ENCODE measurements around the gene KIF17. TPM values are rescaled to one million over a fixed set of nuclear protein-coding genes. Genes with fewer than 3 reads are reported as not detected.

KIF17 gene
- total and polyA plus RNA-seq, 2 of the 4 experiments (the other 2 are of a cell fraction): 4.5 to 5.7 TPM

GRCh38 chr1:20663365-20663764, 54.4 kb downstream of the KIF17 start:
- no peak for TF ChIP-seq POLR2A (IDR thresholded peaks at IDR 0.05; ENCODE audit: low read depth, low read length)
- H4K20me1 ChIP-seq (ENCODE audit: insufficient read depth, low read length): no peaks in the 10 kb centered on the region; the same call in 1 of the 2 replicates
- dilution Hi-C loops (cut with HindIII; ENCODE audit: low sequenced_read_pairs, unreplicated experiment) (no loop called here), intact Hi-C loops (cut with micrococcal nuclease) (no loop called here), in situ Hi-C loops (cut with MboI; ENCODE audit: low sequenced_read_pairs) (no loop called here)
- peaks cover 16 to 37% of the 10 kb centered on the region in 2 experiments for H3K79me1 ChIP-seq (ENCODE audit: low read depth in 1 of 2, low read length in 2 of 2)
- no peak overlapping the region for H2AFZ ChIP-seq (replicated peaks; ENCODE audit: low read length, poor library complexity)
- H3K18ac ChIP-seq (ENCODE audit: low read depth, low read length): no peak overlapping the region
- H3K9me1 ChIP-seq (ENCODE audit: insufficient read depth, low read length): peaks cover 9% of the 10 kb centered on the region
- CTCF ChIA-PET: no interaction called here
- WGBS, 2 experiments (ENCODE audit: extremely low coverage in 2 of 2, insufficient read length in 1 of 2): no CpG with 5 or more reads among the region's 1 CpG
- BruUV-seq (replicated peaks): no TSS peak
- no peaks in the 10 kb centered on the region; the same call in 1 of the 2 replicates for H3K36me3 ChIP-seq (ENCODE audit: control insufficient read depth, insufficient read depth, low read length)
- H3K56ac ChIP-seq (ENCODE audit: extremely low read depth, insufficient read depth, low read length): no peak overlapping the region
- no peak for DNase-seq
- no peak overlapping the region for H3K23ac ChIP-seq (ENCODE audit: low read depth, low read length)
- H3K4ac ChIP-seq (ENCODE audit: low read depth, low read length): no peak overlapping the region
- POLR2A ChIA-PET (ENCODE audit: unreplicated experiment): no interaction called here
- H3K4me3 ChIP-seq (ENCODE audit: insufficient read depth, low read depth, low read length): no peak overlapping the region
- no peak for ATAC-seq (ENCODE audit: low read depth)
- H2BK5ac ChIP-seq (ENCODE audit: low read depth, low read length, poor library complexity, severe bottlenecking): no peak overlapping the region
- H4K91ac ChIP-seq (ENCODE audit: insufficient read depth, low read depth, low read length): no peak overlapping the region
- H3K27me3 ChIP-seq (ENCODE audit: control insufficient read depth, insufficient read depth, low read length): no peaks in the 10 kb centered on the region
- H3K14ac ChIP-seq (replicated peaks; ENCODE audit: low read depth, low read length): no peak overlapping the region
- no peak overlapping the region for H4K8ac ChIP-seq (ENCODE audit: low read depth in 2 of 2, low read length in 2 of 2)
- no peak overlapping the region for H2BK20ac ChIP-seq (ENCODE audit: low read depth, low read length)
- no peak overlapping the region for H3K9ac ChIP-seq (ENCODE audit: low read depth, low read length)
- H3K4me1 ChIP-seq (ENCODE audit: control insufficient read depth, insufficient read depth, low read length): peaks cover 4% of the 10 kb centered on the region
- H3K9me3 ChIP-seq (ENCODE audit: control insufficient read depth, insufficient read depth, low read length): no peaks in the 10 kb centered on the region
- H3K4me2 ChIP-seq (ENCODE audit: low read depth, low read length): no peak overlapping the region
- H4K5ac ChIP-seq (ENCODE audit: low read depth, low read length): no peak overlapping the region
- no peak overlapping the region for H2BK120ac ChIP-seq (ENCODE audit: low read depth, low read length)
- no peak overlapping the region for H2BK15ac ChIP-seq (ENCODE audit: low read depth, low read length)
- H3K27ac ChIP-seq (ENCODE audit: insufficient read depth, low read length): no peak overlapping the region
- no peak overlapping the region for H2AK5ac ChIP-seq (ENCODE audit: low read depth, low read length)
- no peak overlapping the region for H2AK9ac ChIP-seq (replicated peaks; ENCODE audit: low read depth, low read length, poor library complexity)

Data from IMR-90 (cell line).